Natural killer cell (primary cell): ENCODE measurements around the gene NIF3L1. TPM values are rescaled to one million over a fixed set of nuclear protein-coding genes. Genes with fewer than 3 reads are reported as not detected.
A peak's percentile ranks its signal among the peaks of the same experiment; 100 is the strongest.

Experiments used
- ATAC-seq, 3 donors: fragments of 150-1000 bp in 2 of 3; fragments of 200-7000 bp in 1 of 3; cut with Tn5 transposase; 1 replicate in 1 of 3; 2 replicates in 2 of 3; pipeline ENCODE4 v1.10.0; 2021; ENCODE audit warnings: mild to moderate bottlenecking in 2 of 3, moderate library complexity in 2 of 3
- DNase-seq, 2 donors: peaks; one replicate each; pipeline versions ENCODE4 v3.0.0 to v3.0.0-alpha.2; 2013 to 2021; ENCODE audit warnings: mixed read lengths in 1 of 2
- H3K27ac ChIP-seq: one replicate; pipeline ENCODE4 v1.5.1; 2013; ENCODE audit warnings: mild to moderate bottlenecking, low read length
- H3K27me3 ChIP-seq: one replicate; pipeline ENCODE4 v1.6.1; 2013; ENCODE audit warnings: low read length; ENCODE audit not compliant: control insufficient read depth, insufficient read depth
- H3K36me3 ChIP-seq: one replicate; pipeline ENCODE4 v1.6.1; 2013; ENCODE audit warnings: low read length; ENCODE audit not compliant: control insufficient read depth, insufficient read depth
- H3K4me1 ChIP-seq: one replicate; pipeline ENCODE4 v1.6.1; 2013; ENCODE audit warnings: low read length; ENCODE audit not compliant: control insufficient read depth, insufficient read depth
- H3K4me3 ChIP-seq: one replicate; pipeline ENCODE4 v1.5.1; 2013; ENCODE audit warnings: low read length
- H3K9me3 ChIP-seq: one replicate; pipeline ENCODE4 v1.6.1; 2013; ENCODE audit warnings: low read length; ENCODE audit not compliant: control insufficient read depth, insufficient read depth
- H3K27ac Mint-ChIP-seq, 2 donors: one replicate each; pipeline ENCODE4 v1.8.0; 2022; ENCODE audit warnings: mild to moderate bottlenecking in 2 of 2, mixed read lengths in 2 of 2, moderate library complexity in 1 of 2
- H3K27me3 Mint-ChIP-seq, 2 donors: one replicate each; pipeline ENCODE4 v1.8.0; 2022; ENCODE audit warnings: low read depth in 2 of 2, mixed read lengths in 2 of 2
- H3K36me3 Mint-ChIP-seq: one replicate; pipeline ENCODE4 v1.8.0; 2022; ENCODE audit warnings: mixed read lengths
- H3K4me1 Mint-ChIP-seq, 2 donors: one replicate each; pipeline ENCODE4 v1.8.0; 2022; ENCODE audit warnings: mixed read lengths in 2 of 2
- H3K4me3 Mint-ChIP-seq: one replicate; pipeline ENCODE4 v1.8.0; 2022; ENCODE audit warnings: mild to moderate bottlenecking, moderate library complexity, mixed read lengths
- H3K9me3 Mint-ChIP-seq, 2 donors: one replicate each; pipeline ENCODE4 v1.8.0; 2022; ENCODE audit warnings: mixed read lengths in 2 of 2
- WGBS: methylation state at CpG from one replicate; pipeline ENCODE4 v1.1.7; 2013; ENCODE audit warnings: missing lambda C conversion rate; ENCODE audit not compliant: insufficient coverage; 5-methylcytosine and 5-hydroxymethylcytosine counted together
- intact Hi-C: fragments of 100-400 bp; cut with micrococcal nuclease; formaldehyde crosslinking; loops from one replicate; pipeline ENCODE4 v1.14.2; 2022
- total RNA-seq, 4 donors: library from RNA; stranded (reverse); fragments of 120-200 nt in 1 of 4; gene quantifications; one replicate each; pipeline versions ENCODE4 v1.2.3 to v1.2.4, GENCODE V29; 2013 to 2022
- TF ChIP-seq, protein P1 (sequence below): fragments of 200-600 bp; IDR thresholded peaks from one replicate; pipeline ENCODE4 v1.8.0; 2022; ENCODE audit warnings: antibody characterized with exemption

The NIF3L1 gene
- total RNA-seq, 3 donors from 2014 or later (not counting 1 experiment from before 2014, with no cell fraction given), result 8.8 to 13.3 (median 9.6) TPM

DNA sequence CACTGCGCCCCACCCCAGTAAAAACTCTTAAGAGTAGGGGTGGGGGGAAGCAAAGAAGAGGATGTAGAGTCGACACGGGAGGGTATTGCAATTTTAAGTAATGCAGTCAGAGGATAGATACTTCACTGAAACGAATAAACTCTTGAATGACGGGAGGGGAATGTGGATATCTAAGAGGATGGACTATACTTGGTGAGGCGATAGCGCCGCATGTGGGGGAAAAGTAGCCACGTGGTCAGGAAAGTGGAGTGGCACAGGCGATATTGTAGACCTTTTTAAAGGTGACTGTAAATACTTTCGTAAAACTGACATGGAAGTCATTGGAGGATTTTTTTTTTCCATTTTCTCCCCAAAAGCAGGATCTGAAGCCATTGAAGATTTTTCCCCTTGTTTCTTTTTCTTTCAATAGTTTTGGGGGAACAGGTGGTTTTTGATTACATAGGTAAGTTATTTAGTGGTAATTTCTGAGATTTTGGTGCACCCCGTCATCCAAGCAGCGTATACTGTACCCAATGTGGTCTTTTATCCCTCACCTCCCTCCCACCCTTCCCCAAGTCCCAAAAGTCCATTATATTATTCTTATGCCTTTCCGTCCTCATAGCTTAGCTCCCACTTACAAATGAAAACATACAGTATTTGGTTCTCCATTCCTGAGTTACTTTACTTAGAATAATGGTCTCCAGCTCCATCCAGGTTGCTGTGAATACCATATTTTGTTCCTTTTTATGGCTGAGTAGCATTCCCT is 38.5 kb upstream of the NIF3L1 start:
- Mint-ChIP-seq H3K36me3 (peaks cover 29% of the 10 kb centered on the region), H3K4me3 (peak overlapping the region; percentile 35)

DNA sequence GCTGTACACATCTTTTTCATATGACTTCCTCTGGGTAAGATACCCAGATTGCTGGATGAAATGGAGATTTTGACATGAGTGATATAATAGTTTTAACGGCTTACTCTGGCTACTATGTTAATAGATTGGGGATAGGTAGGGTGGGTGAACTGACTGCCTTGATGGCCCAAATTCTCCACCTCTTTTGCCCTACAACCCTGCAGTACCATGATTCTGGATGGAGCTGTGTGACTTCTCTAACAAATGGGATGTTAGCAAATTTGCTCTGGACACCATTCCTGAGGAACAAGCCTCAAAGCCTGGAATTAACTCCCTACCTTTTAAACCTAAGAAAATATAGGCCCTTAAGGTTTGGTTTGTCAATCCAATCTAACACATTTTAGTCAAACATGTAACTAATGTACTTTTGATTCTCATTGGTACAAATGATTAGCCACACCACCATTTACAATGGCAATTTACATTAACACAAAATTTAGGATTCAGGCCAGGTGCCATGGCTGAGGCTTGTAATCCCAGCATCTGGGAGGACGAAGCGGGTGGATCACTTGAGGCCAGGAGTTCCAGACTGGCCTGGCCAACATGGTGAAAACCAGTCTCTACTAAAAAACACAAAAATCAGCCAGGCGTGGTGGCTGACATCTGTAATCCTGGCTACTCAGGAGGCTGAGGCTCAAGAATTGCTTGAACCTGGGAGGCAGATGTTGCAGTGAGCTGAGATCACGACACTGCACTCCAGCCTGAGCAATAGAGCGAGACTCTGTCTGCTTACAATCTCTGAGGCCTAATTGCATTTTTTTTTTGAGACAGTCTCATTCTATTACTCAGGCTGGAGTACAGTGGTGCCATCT is 37.5 kb upstream of the NIF3L1 start:
- Mint-ChIP-seq H3K4me1 (peaks cover 16 to 32% of the 10 kb centered on the region in 2 donors), H3K27ac (peak overlapping the region; percentile 84), H3K27me3 (no peaks in the 10 kb centered on the region), H3K9me3 (no peaks in the 10 kb centered on the region), H3K4me3 (no peak overlapping the region), H3K36me3 (peaks cover 33% of the 10 kb centered on the region)
- peak in 1 of 2 donors; percentile 9 for DNase-seq
- ATAC-seq, result no peak
- no peaks in the 10 kb centered on the region for H3K9me3 ChIP-seq
- peaks cover 63% of the 10 kb centered on the region for H3K36me3 ChIP-seq
- TF ChIP-seq, protein P1, sequence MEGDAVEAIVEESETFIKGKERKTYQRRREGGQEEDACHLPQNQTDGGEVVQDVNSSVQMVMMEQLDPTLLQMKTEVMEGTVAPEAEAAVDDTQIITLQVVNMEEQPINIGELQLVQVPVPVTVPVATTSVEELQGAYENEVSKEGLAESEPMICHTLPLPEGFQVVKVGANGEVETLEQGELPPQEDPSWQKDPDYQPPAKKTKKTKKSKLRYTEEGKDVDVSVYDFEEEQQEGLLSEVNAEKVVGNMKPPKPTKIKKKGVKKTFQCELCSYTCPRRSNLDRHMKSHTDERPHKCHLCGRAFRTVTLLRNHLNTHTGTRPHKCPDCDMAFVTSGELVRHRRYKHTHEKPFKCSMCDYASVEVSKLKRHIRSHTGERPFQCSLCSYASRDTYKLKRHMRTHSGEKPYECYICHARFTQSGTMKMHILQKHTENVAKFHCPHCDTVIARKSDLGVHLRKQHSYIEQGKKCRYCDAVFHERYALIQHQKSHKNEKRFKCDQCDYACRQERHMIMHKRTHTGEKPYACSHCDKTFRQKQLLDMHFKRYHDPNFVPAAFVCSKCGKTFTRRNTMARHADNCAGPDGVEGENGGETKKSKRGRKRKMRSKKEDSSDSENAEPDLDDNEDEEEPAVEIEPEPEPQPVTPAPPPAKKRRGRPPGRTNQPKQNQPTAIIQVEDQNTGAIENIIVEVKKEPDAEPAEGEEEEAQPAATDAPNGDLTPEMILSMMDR, result no peak
- no peaks in the 10 kb centered on the region for H3K4me1 ChIP-seq
- intact Hi-C loops, result no loop called here
- no peak overlapping the region for H3K4me3 ChIP-seq
- H3K27me3 ChIP-seq, result no peaks in the 10 kb centered on the region
- 99% methylated on average over 6 of the region's 6 CpGs for WGBS
- no peak overlapping the region for H3K27ac ChIP-seq

More for the DNA sequence above, 38.5 kb upstream of the NIF3L1 start:
- Histone ChIP-seq H3K4me1 (no peaks in the 10 kb centered on the region), H3K27ac (no peak overlapping the region), H3K4me3 (no peak overlapping the region), H3K27me3 (no peaks in the 10 kb centered on the region), H3K36me3 (peaks cover 55% of the 10 kb centered on the region), H3K9me3 (no peaks in the 10 kb centered on the region)
- 92% methylated on average over 14 of the region's 14 CpGs for WGBS
- intact Hi-C loops, result no loop called here
- peak overlapping the region; percentile 64 to 84 for H3K27ac Mint-ChIP-seq
- no peaks in the 10 kb centered on the region for H3K27me3 Mint-ChIP-seq
- ATAC-seq (no peak), DNase-seq (peak in 1 of 2 donors; percentile 6)
- TF ChIP-seq, protein P1, result no peak
- H3K9me3 Mint-ChIP-seq, result no peaks in the 10 kb centered on the region
- peaks cover 12 to 29% of the 10 kb centered on the region in 2 donors for H3K4me1 Mint-ChIP-seq

DNA sequence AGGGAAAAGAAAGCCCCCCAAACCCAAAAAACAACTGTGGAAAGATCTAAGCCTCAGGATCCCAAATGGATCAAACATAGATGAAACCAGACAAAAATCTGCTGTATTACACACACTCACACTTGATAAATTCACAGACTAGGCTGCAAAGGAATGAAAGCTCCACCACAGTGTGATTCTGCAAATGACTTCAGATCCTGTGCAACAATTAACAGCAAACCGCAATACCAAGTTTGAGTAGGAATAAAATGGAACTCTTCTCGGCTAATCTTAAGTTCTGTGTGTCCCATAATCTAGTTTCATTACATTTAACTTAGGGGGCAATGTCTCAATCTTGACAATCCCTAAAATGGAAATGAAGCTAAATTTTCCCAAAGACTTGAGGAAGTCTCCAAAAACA is 36.6 kb upstream of the NIF3L1 start:
- peaks cover 43% of the 10 kb centered on the region for H3K36me3 Mint-ChIP-seq
- no peak overlapping the region for H3K4me3 ChIP-seq
- no peaks in the 10 kb centered on the region for H3K27me3 ChIP-seq
- H3K4me1 ChIP-seq, result no peaks in the 10 kb centered on the region
- no peaks in the 10 kb centered on the region for H3K27me3 Mint-ChIP-seq
- H3K4me3 Mint-ChIP-seq, result peak overlapping the region; percentile 2
- TF ChIP-seq, protein P1, result no peak
- no peaks in the 10 kb centered on the region for H3K9me3 Mint-ChIP-seq
- no peaks in the 10 kb centered on the region for H3K9me3 ChIP-seq
- WGBS, result 100% methylated on average over 2 of the region's 2 CpGs
- intact Hi-C loops, result no loop called here
- peaks cover 73% of the 10 kb centered on the region for H3K36me3 ChIP-seq
- no peak for ATAC-seq
- no peak overlapping the region for H3K27ac ChIP-seq
- H3K4me1 Mint-ChIP-seq, result peaks cover 25 to 42% of the 10 kb centered on the region in 2 donors
- DNase-seq, result peak in 1 of 2 donors; percentile 9
- peak overlapping the region; percentile 80 to 84 for H3K27ac Mint-ChIP-seq
